Measurements from ENCODE around the gene KCNC1. TPM values are rescaled to one million over a fixed set of nuclear protein-coding genes. Genes with fewer than 3 reads are reported as not detected.

KCNC1 gene
- total and polyA plus RNA-seq, 4 donors: 0.54 TPM; not detected in 3

GRCh38 chr11:17760102-17761029 lies 25.8 kb downstream of the KCNC1 start:
- H3K9me3 ChIP-seq (ENCODE audit: control insufficient read depth in 4 of 4, low read length in 3 of 4): no peaks in the 10 kb centered on the region
- H3K27me3 ChIP-seq (ENCODE audit: control insufficient read depth in 4 of 4, insufficient read depth in 4 of 4, low read length in 3 of 4): no peaks in the 10 kb centered on the region
- H3K4me1 ChIP-seq (ENCODE audit: control insufficient read depth in 4 of 4, insufficient read depth in 4 of 4, low read length in 3 of 4): peaks cover 0 to 4% (median 0%) of the 10 kb centered on the region in 4 donors
- WGBS: 57% methylated on average over 23 of the region's 23 CpGs
- no peak overlapping the region for H3K4me3 ChIP-seq (ENCODE audit: low read depth in 1 of 3, low read length in 3 of 3)
- H3K36me3 ChIP-seq (ENCODE audit: control insufficient read depth in 4 of 4, insufficient read depth in 3 of 4, low read depth in 1 of 4, low read length in 3 of 4): no peaks in the 10 kb centered on the region
- H3K9ac ChIP-seq (ENCODE audit: low read depth in 1 of 2, low read length in 2 of 2): no peak overlapping the region
- TF ChIP-seq HNF4A (conservative IDR thresholded peaks at IDR 0.05) (peak in 1 of 2 donors; percentile 47), CTCF (IDR thresholded peaks at IDR 0.05; ENCODE audit: low read depth, low read length, missing input control) (peak; percentile 84), RAD21 (IDR thresholded peaks at IDR 0.05) (peak; percentile 97 to 99), HNF4G (IDR thresholded peaks at IDR 0.05) (no peak), RXRA (IDR thresholded peaks at IDR 0.05) (peak in 1 of 2 donors; percentile 21)
- peak; percentile 63 for DNase-seq (ENCODE audit: low spot score)
- H3K27ac ChIP-seq (ENCODE audit: low read depth in 1 of 2, low read length in 2 of 2): no peak overlapping the region

GRCh38 chr11:17762309-17762974 lies 27.9 kb downstream of the KCNC1 start:
- Histone ChIP-seq H3K27me3 (ENCODE audit: control insufficient read depth in 4 of 4, insufficient read depth in 4 of 4, low read length in 3 of 4) (no peaks in the 10 kb centered on the region), H3K9ac (ENCODE audit: low read depth in 1 of 2, low read length in 2 of 2) (no peak overlapping the region), H3K4me1 (ENCODE audit: control insufficient read depth in 4 of 4, insufficient read depth in 4 of 4, low read length in 3 of 4) (peaks cover 0 to 4% (median 0%) of the 10 kb centered on the region in 4 donors), H3K36me3 (ENCODE audit: control insufficient read depth in 4 of 4, insufficient read depth in 3 of 4, low read depth in 1 of 4, low read length in 3 of 4) (no peaks in the 10 kb centered on the region), H3K4me3 (ENCODE audit: low read depth in 1 of 3, low read length in 3 of 3) (no peak overlapping the region), H3K9me3 (ENCODE audit: control insufficient read depth in 4 of 4, low read length in 3 of 4) (no peaks in the 10 kb centered on the region), H3K27ac (ENCODE audit: low read depth in 1 of 2, low read length in 2 of 2) (no peak overlapping the region)
- TF ChIP-seq HNF4G (IDR thresholded peaks at IDR 0.05): no peak
- no peak for TF ChIP-seq TAF1 (conservative IDR thresholded peaks at IDR 0.05)
- no peak for TF ChIP-seq ATF3 (IDR thresholded peaks at IDR 0.05)
- no peak for TF ChIP-seq MAX (IDR thresholded peaks at IDR 0.05)
- TF ChIP-seq GABPA (IDR thresholded peaks at IDR 0.05 in 1 of 2, conservative IDR thresholded peaks at IDR 0.05 in 1 of 2): no peak
- TF ChIP-seq NR2F2 (IDR thresholded peaks at IDR 0.05): no peak
- no peak for TF ChIP-seq EGR1 (IDR thresholded peaks at IDR 0.05; ENCODE audit: low read depth in 2 of 2)
- no peak for TF ChIP-seq RXRA (IDR thresholded peaks at IDR 0.05)
- TF ChIP-seq HNF4A (conservative IDR thresholded peaks at IDR 0.05): no peak
- no peak for TF ChIP-seq FOXA1 (IDR thresholded peaks at IDR 0.05)
- TF ChIP-seq SP1 (IDR thresholded peaks at IDR 0.05): no peak
- 94% methylated on average over 17 of the region's 17 CpGs for WGBS
- DNase-seq (ENCODE audit: low spot score): no peak

GRCh38 chr11:17763244-17763643 lies 28.7 kb downstream of the KCNC1 start:
- H3K9ac ChIP-seq (ENCODE audit: low read depth in 1 of 2, low read length in 2 of 2): no peak overlapping the region
- no peak for DNase-seq (ENCODE audit: low spot score)
- TF ChIP-seq MAX (IDR thresholded peaks at IDR 0.05): no peak
- no peak for TF ChIP-seq TAF1 (conservative IDR thresholded peaks at IDR 0.05)
- TF ChIP-seq HNF4G (IDR thresholded peaks at IDR 0.05): no peak
- no peak for TF ChIP-seq RAD21 (IDR thresholded peaks at IDR 0.05)
- TF ChIP-seq REST (IDR thresholded peaks at IDR 0.05): no peak
- TF ChIP-seq ATF3 (IDR thresholded peaks at IDR 0.05): no peak
- TF ChIP-seq EGR1 (IDR thresholded peaks at IDR 0.05; ENCODE audit: low read depth in 2 of 2): no peak
- TF ChIP-seq YY1 (IDR thresholded peaks at IDR 0.05): no peak
- TF ChIP-seq HNF4A (conservative IDR thresholded peaks at IDR 0.05): no peak
- no peak for TF ChIP-seq JUND (IDR thresholded peaks at IDR 0.05)

More at GRCh38 chr11:17763244-17763643, 28.7 kb downstream of the KCNC1 start:
- H3K27ac ChIP-seq (ENCODE audit: low read depth in 1 of 2, low read length in 2 of 2): no peak overlapping the region
- no peaks in the 10 kb centered on the region for H3K27me3 ChIP-seq (ENCODE audit: control insufficient read depth in 4 of 4, insufficient read depth in 4 of 4, low read length in 3 of 4)
- no peaks in the 10 kb centered on the region for H3K36me3 ChIP-seq (ENCODE audit: control insufficient read depth in 4 of 4, insufficient read depth in 3 of 4, low read depth in 1 of 4, low read length in 3 of 4)
- no peaks in the 10 kb centered on the region for H3K9me3 ChIP-seq (ENCODE audit: control insufficient read depth in 4 of 4, low read length in 3 of 4)
- 92% methylated on average over 7 of the region's 7 CpGs for WGBS
- H3K4me3 ChIP-seq (ENCODE audit: low read depth in 1 of 3, low read length in 3 of 3): no peak overlapping the region
- H3K4me1 ChIP-seq (ENCODE audit: control insufficient read depth in 4 of 4, insufficient read depth in 4 of 4, low read length in 3 of 4): peaks cover 0 to 4% (median 0%) of the 10 kb centered on the region in 4 donors
